Cardiac fibroblast (primary cell): ENCODE data around the gene COX11.

Experiments
- DNase-seq, 2 donors: peaks; one replicate each; pipeline versions ENCODE4 v3.0.0 to v3.0.0-alpha.2; 2010; ENCODE audit warnings: low read depth in 2 of 2
- H3K4me3 ChIP-seq, 2 donors: replicated peaks in 1 of 2; 1 replicate in 1 of 2; 2 replicates in 1 of 2; pipeline ENCODE4 v1.5.1; 2011; ENCODE audit warnings: low read depth in 2 of 2, low read length in 2 of 2, mild to moderate bottlenecking in 2 of 2, moderate library complexity in 1 of 2
- CTCF ChIP-seq: IDR thresholded peaks from one replicate; pipeline ENCODE4 v1.5.1; 2011; ENCODE audit warnings: low read depth, mild to moderate bottlenecking, low read length, inconsistent platforms

The COX11 gene

DNA sequence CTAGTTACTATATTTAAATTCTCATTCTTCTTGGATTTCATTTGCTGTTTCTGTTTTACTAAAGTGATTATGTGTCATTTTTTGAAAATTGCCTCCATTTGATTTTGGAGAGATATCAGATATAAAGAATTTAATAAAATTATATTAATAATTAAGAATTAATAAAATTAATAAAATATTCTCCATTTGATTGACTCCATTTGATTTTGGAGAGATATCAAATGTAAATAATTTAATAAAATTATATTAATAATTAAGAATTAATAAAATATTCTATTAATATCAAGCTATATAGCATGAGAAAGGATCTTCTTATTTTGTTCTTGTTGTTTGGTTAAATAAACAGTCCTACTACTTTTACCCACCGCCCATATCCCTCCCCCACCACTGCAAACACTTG, 23.1 kb upstream of the COX11 start:
- no peak for TF ChIP-seq CTCF
- no peak overlapping the region for H3K4me3 ChIP-seq
- no peak for DNase-seq

- no peak for TF ChIP-seq CTCF
- DNase-seq: no peak
- no peak overlapping the region for H3K4me3 ChIP-seq
These were observed 21.7 kb upstream of the COX11 start for GRCh38 chr17:54990118-54990517.

DNA sequence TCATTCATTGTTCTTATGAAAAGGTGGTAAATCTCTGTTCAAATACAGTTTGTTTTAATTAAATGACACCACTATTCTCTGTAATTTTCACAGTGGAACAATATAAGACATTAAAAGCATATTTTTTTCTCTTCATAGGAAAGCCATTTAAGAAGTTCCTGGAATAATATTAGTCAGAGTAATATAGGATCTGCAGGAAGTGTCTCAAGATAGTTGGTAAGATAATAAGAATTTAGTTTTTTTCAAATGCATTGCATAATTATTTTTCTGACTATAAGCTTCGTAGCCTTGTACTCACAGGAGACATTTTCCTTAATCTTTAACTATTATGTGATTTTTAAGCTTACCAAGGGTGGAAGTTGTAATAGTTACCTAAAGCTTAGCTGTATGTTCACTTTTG, 17.0 kb upstream of the COX11 start:
- no peak for TF ChIP-seq CTCF
- peak; percentile 15 to 49 for DNase-seq
- no peak overlapping the region for H3K4me3 ChIP-seq

DNA sequence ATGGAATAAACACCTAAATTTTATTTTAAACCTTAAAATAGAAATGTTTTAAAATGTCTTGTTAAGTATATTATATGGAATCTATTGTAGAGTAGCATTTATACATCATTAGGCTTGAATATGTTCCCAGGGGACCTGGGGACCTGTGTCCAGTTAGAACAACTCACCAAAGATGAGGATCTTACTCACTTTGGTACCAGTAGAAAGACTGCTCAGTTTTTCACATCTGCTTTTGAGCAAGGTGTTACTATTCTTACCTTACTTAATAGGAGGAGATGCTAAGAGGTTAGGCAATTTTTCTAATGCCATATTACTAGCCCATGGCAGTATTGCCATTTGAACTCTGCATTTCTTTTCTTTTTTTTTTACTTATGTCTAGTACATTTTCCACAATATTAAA, 14.8 kb upstream of the COX11 start:
- no peak overlapping the region for H3K4me3 ChIP-seq
- no peak for DNase-seq
- TF ChIP-seq CTCF: no peak

DNA sequence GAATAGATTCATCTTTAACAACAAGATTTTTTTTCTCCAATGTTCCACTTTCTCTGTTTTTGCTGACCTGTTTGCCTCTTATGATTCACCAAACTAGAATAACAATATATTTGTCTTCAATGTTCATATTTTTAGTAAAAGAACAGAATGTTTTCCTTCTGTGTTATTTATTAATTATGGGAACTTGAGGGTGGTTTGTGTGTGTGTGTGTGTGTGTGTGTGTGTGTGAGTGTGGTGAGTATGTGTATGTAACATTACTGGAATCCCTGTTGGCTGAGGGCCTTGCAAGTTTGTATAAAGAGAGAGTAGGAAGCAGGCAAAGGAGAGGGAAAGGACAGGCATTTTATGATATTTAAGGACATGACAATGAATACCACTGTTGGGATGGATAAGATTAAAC, 13.9 kb upstream of the COX11 start:
- DNase-seq: peak; percentile 87 to 91
- TF ChIP-seq CTCF: no peak
- H3K4me3 ChIP-seq: no peak overlapping the region

DNA sequence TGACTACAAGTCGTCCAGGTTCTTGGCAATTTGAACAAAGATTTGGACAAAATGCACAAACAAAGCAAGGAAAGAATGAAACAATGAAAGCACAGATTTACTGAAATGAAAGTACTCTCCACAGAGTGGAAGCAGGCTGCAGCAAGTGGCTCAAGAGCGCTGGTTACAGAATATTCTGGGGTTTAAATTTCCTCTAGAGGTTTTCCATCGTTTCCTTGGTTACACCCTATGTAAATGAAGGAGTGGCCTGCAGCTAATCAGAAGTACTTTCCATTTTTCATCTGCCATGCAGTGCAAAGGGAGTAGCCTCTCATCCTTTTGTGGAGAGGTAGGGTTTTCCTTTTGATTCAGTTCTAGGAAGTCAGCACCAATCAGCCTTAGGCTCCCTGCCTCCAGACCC, 11.9 kb upstream of the COX11 start:
- no peak for DNase-seq
- TF ChIP-seq CTCF: no peak

DNA sequence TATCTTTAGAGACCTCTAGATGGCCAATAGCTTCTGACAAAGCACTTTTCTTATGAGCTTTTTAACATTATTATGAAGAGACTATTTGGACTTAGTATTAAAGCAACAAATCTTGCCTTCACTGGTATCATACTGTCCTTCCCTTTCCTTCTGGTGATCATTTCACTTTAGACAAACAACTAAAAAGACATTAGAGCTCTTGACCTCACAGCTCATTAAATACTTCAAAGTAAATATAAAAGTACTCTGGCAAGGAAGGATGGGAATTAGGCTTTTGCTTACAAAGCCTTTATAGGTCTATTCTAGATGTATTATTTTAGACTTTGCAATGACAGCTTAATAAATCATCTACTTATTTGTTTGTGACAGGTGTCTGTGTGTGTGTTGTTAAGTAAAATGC, 11.2 kb upstream of the COX11 start:
- no peak overlapping the region for H3K4me3 ChIP-seq
- no peak for DNase-seq
- TF ChIP-seq CTCF: no peak

More for the DNA sequence above, 11.9 kb upstream of the COX11 start:
- no peak overlapping the region for H3K4me3 ChIP-seq
